GM12878 (cell line): Measurements from ENCODE around the gene ZNF322. TPM values are rescaled to one million over a fixed set of nuclear protein-coding genes. Genes with fewer than 3 reads are reported as not detected.

Experiments
- BRCA1 ChIP-seq: IDR thresholded peaks from 2 replicates; pipeline ENCODE4 v1.6.1; 2011; ENCODE audit warnings: low read depth, low read length, improper control_type of control experiment
- CBX5 ChIP-seq: sonication (generic); IDR thresholded peaks from 2 replicates; pipeline ENCODE4 v1.6.1; 2016; ENCODE audit warnings: low read depth, moderate library complexity, mild to moderate bottlenecking, inconsistent platforms
- CEBPB ChIP-seq, 2 experiments: fragments of 150-350 bp in 1 of 2; IDR thresholded peaks; 2 replicates each; pipeline ENCODE4 v1.6.1; 2012 to 2014; ENCODE audit warnings: low read depth in 2 of 2, low read length in 2 of 2, borderline replicate concordance in 1 of 2, inconsistent platforms in 1 of 2
- CHD4 ChIP-seq: fragments of 200-600 bp; sonication (generic); IDR thresholded peaks from 2 replicates; pipeline ENCODE4 v1.6.1; 2016; ENCODE audit warnings: mild to moderate bottlenecking
- EP300 ChIP-seq, 2 experiments: fragments of 150-350 bp in 1 of 2; IDR thresholded peaks; 2 replicates each; pipeline ENCODE4 v1.6.1; 2011 to 2012; ENCODE audit warnings: low read depth in 2 of 2, low read length in 2 of 2, borderline replicate concordance in 1 of 2, improper control_type of control experiment in 1 of 2, inconsistent platforms in 1 of 2; ENCODE audit not compliant: control insufficient read depth in 1 of 2
- FOXK2 ChIP-seq: fragments of 450-650 bp; IDR thresholded peaks from 2 replicates; pipeline ENCODE4 v1.6.1; 2017; ENCODE audit warnings: mild to moderate bottlenecking, moderate library complexity
- FOXM1 ChIP-seq: IDR thresholded peaks from 2 replicates; pipeline ENCODE4 v1.6.1; 2012; ENCODE audit warnings: low read depth, mild to moderate bottlenecking, inconsistent platforms, low read length, moderate library complexity
- JUNB ChIP-seq: IDR thresholded peaks from 2 replicates; pipeline ENCODE4 v1.6.1; 2016; ENCODE audit warnings: antibody characterized with exemption, mild to moderate bottlenecking
- MLLT1 ChIP-seq: fragments of 450-650 bp; IDR thresholded peaks from 2 replicates; pipeline ENCODE4 v1.6.1; 2016; ENCODE audit warnings: mild to moderate bottlenecking
- NFIC ChIP-seq: IDR thresholded peaks from 2 replicates; pipeline ENCODE4 v1.6.1; 2012; ENCODE audit warnings: low read depth, mild to moderate bottlenecking, inconsistent platforms, low read length, moderate library complexity
- NR2F1 ChIP-seq: fragments of 450-650 bp; conservative IDR thresholded peaks from 2 replicates; pipeline ENCODE4 v1.6.1; 2017; ENCODE audit warnings: mild to moderate bottlenecking
- PKNOX1 ChIP-seq: fragments of 450-650 bp; IDR thresholded peaks from 2 replicates; pipeline ENCODE4 v1.6.1; 2016; ENCODE audit warnings: mild to moderate bottlenecking
- SREBF1 ChIP-seq: IDR thresholded peaks from 2 replicates; pipeline ENCODE4 v1.6.1; 2012; ENCODE audit warnings: mild to moderate bottlenecking, low read length
- SUZ12 ChIP-seq: fragments of 200-600 bp; sonication (generic); IDR thresholded peaks from one replicate; pipeline ENCODE4 v1.6.1; 2018; ENCODE audit warnings: antibody characterized with exemption, mild to moderate bottlenecking; ENCODE audit not compliant: unreplicated experiment
- TBL1XR1 ChIP-seq: IDR thresholded peaks from 2 replicates; pipeline ENCODE4 v1.6.1; 2012; ENCODE audit warnings: low read depth, low read length, improper control_type of control experiment
- TCF7 ChIP-seq: IDR thresholded peaks from 2 replicates; pipeline ENCODE4 v1.6.1; 2014; ENCODE audit warnings: antibody characterized with exemption, borderline replicate concordance
- YBX1 ChIP-seq: fragments of 450-650 bp; IDR thresholded peaks from 2 replicates; pipeline ENCODE4 v1.6.1; 2016; ENCODE audit warnings: antibody characterized with exemption
- ZNF207 ChIP-seq: fragments of 450-650 bp; IDR thresholded peaks from 2 replicates; pipeline ENCODE4 v1.6.1; 2014; ENCODE audit warnings: antibody characterized with exemption, mild to moderate bottlenecking, borderline replicate concordance
- polyA plus RNA-seq, 11 experiments: library from polyadenylated mRNA; depleted of rRNA in 4 of 11; unstranded in 6 of 11; stranded (reverse) in 5 of 11; fragments of >200 nt; fragmentation: Nextera tagmentation in 4 of 11; fragmentation: Illumina TruSeq in 1 of 11; extraction: Ambion mirVana in 4 of 11; extraction: Trizol in 1 of 11; gene quantifications; 1 replicate in 1 of 11; 2 replicates in 10 of 11; pipeline versions ENCODE4 v1.2.1 to v1.2.3, GENCODE V29; 2011 to 2016; ENCODE audit warnings: inconsistent platforms in 2 of 11, missing spikeins in 2 of 11, low read depth in 1 of 11
- total RNA-seq, 4 experiments: library from RNA; depleted of rRNA in 3 of 4; stranded (reverse); fragments of >200 nt in 3 of 4; fragmentation: Illumina TruSeq in 1 of 4; extraction: Trizol in 1 of 4; gene quantifications; 2 replicates each; pipeline versions ENCODE4 v1.2.1 to v1.2.3, GENCODE V29; 2013 to 2021
- TF ChIP-seq, protein P1 (sequence below): IDR thresholded peaks from 2 replicates; pipeline ENCODE4 v1.6.1; 2012; ENCODE audit warnings: improper control_type of control experiment, low read depth, low read length; ENCODE audit not compliant: insufficient replicate concordance
- TF ChIP-seq, protein P2 (sequence below): fragments of 450-650 bp; IDR thresholded peaks from 2 replicates; pipeline ENCODE4 v1.6.1; 2017; ENCODE audit warnings: mild to moderate bottlenecking, low read depth, inconsistent platforms; ENCODE audit not compliant: poor library complexity, severe bottlenecking

The ZNF322 gene
- total and polyA plus RNA-seq, 10 of the 15 experiments (the other 5 are each of a cell fraction or from before 2014, with no cell fraction given) = 2.7 to 19.1 (median 11.9) TPM

- TF ChIP-seq, protein P1, sequence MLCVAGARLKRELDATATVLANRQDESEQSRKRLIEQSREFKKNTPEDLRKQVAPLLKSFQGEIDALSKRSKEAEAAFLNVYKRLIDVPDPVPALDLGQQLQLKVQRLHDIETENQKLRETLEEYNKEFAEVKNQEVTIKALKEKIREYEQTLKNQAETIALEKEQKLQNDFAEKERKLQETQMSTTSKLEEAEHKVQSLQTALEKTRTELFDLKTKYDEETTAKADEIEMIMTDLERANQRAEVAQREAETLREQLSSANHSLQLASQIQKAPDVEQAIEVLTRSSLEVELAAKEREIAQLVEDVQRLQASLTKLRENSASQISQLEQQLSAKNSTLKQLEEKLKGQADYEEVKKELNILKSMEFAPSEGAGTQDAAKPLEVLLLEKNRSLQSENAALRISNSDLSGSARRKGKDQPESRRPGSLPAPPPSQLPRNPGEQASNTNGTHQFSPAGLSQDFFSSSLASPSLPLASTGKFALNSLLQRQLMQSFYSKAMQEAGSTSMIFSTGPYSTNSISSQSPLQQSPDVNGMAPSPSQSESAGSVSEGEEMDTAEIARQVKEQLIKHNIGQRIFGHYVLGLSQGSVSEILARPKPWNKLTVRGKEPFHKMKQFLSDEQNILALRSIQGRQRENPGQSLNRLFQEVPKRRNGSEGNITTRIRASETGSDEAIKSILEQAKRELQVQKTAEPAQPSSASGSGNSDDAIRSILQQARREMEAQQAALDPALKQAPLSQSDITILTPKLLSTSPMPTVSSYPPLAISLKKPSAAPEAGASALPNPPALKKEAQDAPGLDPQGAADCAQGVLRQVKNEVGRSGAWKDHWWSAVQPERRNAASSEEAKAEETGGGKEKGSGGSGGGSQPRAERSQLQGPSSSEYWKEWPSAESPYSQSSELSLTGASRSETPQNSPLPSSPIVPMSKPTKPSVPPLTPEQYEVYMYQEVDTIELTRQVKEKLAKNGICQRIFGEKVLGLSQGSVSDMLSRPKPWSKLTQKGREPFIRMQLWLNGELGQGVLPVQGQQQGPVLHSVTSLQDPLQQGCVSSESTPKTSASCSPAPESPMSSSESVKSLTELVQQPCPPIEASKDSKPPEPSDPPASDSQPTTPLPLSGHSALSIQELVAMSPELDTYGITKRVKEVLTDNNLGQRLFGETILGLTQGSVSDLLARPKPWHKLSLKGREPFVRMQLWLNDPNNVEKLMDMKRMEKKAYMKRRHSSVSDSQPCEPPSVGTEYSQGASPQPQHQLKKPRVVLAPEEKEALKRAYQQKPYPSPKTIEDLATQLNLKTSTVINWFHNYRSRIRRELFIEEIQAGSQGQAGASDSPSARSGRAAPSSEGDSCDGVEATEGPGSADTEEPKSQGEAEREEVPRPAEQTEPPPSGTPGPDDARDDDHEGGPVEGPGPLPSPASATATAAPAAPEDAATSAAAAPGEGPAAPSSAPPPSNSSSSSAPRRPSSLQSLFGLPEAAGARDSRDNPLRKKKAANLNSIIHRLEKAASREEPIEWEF = no peak
- no peak for TF ChIP-seq NR2F1
- TF ChIP-seq SREBF1 = no peak
- 0 out of 2 replicates have a peak, but pooled peaks have one; percentile 19 for TF ChIP-seq TBL1XR1
- no peak for TF ChIP-seq JUNB
- no peak for TF ChIP-seq TCF7
- no peak for TF ChIP-seq FOXK2
- TF ChIP-seq CBX5 = no peak
- TF ChIP-seq CEBPB (IDR thresholded peaks at IDR 0.05; ENCODE audit: borderline replicate concordance in 1 of 2, low read depth in 2 of 2, low read length in 2 of 2) = no peak
- peak; percentile 50; the same call in 1 of the 2 replicates for TF ChIP-seq ZNF207
- TF ChIP-seq CHD4 = no peak
- TF ChIP-seq NFIC = no peak
- TF ChIP-seq PKNOX1 = no peak
- TF ChIP-seq FOXM1 = 0 out of 2 replicates have a peak, but pooled peaks have one; percentile 57
- TF ChIP-seq EP300 (IDR thresholded peaks at IDR 0.05; ENCODE audit: borderline replicate concordance in 1 of 2, control insufficient read depth in 1 of 2, low read depth in 2 of 2, low read length in 2 of 2) = no peak
- no peak; the same call in 1 of the 2 replicates for TF ChIP-seq MLLT1
- TF ChIP-seq YBX1 = 0 out of 2 replicates have a peak, but pooled peaks have one; percentile 4
- TF ChIP-seq, protein P2, sequence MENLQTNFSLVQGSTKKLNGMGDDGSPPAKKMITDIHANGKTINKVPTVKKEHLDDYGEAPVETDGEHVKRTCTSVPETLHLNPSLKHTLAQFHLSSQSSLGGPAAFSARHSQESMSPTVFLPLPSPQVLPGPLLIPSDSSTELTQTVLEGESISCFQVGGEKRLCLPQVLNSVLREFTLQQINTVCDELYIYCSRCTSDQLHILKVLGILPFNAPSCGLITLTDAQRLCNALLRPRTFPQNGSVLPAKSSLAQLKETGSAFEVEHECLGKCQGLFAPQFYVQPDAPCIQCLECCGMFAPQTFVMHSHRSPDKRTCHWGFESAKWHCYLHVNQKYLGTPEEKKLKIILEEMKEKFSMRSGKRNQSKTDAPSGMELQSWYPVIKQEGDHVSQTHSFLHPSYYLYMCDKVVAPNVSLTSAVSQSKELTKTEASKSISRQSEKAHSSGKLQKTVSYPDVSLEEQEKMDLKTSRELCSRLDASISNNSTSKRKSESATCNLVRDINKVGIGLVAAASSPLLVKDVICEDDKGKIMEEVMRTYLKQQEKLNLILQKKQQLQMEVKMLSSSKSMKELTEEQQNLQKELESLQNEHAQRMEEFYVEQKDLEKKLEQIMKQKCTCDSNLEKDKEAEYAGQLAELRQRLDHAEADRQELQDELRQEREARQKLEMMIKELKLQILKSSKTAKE = no peak
- TF ChIP-seq BRCA1 = no peak
- TF ChIP-seq SUZ12 = no peak
Observed at GRCh38 chr6:26595669-26596269, 63.8 kb downstream of the ZNF322 start (continued).
